NCI-H1417 (cell line): ENCODE data around the gene TCL1A.
"Not testable (repeated sequence)": the region's sequence is repeated elsewhere in the genome, so short reads cannot be mapped to it uniquely, and the experiment has no call there.

Experiments
- DNase-seq, 3 experiments: peaks; one replicate each; lab custom pipeline; 2025; lab: John Stamatoyannopoulos, UW

TCL1A gene

GRCh38 chr14:95677179-95677835, 36.6 kb downstream of the TCL1A start:
- no peak for DNase-seq

DNA sequence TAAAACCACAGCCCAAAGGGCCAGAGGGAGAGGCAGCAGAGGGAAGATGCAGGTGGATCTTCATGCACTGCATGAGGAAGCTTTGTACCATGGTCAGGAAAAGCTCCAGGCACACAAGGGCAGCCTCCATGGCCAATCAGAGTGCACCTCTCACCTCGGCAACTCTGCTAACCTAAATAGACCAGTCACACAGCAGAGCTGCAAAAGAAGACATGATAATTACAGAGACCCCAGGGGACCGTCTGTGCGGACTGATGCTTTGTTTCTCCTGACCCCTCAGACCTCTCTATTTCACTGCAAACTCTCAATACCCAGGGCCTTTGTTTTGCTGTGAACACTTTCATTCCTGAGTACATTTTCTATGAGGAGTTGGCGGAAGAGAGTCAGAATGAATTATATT, 38.4 kb downstream of the TCL1A start:
- DNase-seq, result peak in 2 of 3 experiments; percentile 21 to 65

DNA sequence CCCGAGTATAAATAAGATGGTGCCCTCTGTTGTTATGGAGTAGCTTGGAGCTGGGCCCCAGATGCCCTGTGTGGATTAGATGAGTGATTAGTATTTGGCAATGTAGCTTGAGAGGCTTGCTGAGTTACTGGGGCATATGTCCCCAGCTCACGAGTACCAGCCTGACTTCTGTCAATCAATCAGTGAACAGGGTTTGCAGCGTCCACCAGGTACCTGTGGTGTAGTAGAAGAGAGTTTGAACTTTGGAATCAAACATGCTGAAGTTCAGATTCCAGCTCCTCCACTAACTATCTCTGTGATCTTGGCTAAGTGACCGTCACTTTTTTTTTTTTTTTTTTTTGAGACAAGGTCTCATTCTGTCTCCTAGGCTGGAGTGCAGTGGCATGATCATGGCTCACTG, 39.3 kb downstream of the TCL1A start:
- DNase-seq, result no peak

DNA sequence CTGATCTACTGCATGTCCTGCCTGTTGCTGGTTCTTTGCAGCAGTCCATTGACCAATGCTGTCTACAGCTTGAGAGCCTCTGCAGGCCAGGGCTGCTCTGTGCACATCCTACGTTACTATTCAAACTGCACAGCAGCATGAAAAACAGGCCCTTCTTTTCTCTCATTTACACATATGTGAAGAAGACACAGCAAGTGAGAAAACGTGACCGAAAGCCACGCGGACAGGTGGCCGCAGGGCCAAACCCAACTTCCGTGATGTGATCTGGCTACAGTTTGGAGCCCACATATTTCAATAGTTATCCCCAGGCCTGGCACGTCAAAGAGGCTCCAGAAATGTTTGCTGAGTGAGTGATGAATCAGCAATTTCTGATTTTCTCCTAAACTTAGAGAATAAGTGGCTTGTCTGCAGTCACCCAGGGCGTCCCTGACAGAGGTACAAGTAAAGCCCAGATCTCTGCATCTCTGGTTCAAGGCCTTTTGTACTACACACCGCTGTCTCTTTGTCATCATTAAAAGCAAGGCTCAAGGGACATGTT, 45.6 kb downstream of the TCL1A start:
- DNase-seq, result no peak

DNA sequence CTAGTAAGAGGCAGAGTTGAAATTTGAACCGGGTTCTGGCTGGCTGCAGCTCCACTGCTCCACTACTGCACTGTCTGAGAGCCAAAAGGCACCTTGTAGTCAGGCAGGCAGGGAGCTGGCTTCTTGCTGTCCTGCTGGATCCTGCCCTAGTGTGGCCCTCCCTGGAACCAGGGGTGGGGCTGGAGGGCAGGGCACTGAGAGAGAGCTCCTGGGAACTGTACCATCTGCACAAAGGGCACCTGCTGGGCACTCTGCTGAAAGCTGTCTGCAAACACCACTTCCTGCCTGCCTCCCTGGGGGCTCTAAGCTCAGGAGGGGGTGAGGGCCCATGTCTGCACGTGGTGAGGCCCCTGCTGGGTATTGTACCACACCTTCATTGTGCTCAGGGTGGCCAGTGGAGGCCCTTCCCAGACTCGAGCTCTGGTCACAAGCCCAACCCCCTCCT, 46.7 kb downstream of the TCL1A start:
- DNase-seq, result peak; percentile 14 to 96 (median 91)

DNA sequence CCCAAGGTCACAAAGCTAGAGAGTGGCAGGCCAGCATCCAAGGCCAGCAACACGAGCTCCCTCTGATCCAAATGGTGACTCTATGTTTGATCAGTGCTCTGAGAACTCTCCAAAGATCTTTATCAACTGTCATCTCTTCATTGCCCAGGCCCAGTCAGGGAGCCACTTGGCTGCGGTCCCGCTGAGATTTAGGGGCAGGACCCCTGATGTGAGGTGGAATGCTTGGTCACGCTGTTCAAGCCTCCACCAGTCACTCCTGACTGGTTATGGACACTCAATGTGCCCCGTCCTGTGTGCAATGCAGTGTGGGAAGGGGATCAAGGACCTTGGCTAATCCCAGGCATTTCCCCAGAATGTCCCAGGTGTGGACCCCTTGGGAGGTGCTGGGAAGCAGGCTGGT, 47.5 kb downstream of the TCL1A start:
- DNase-seq, result no peak

DNA sequence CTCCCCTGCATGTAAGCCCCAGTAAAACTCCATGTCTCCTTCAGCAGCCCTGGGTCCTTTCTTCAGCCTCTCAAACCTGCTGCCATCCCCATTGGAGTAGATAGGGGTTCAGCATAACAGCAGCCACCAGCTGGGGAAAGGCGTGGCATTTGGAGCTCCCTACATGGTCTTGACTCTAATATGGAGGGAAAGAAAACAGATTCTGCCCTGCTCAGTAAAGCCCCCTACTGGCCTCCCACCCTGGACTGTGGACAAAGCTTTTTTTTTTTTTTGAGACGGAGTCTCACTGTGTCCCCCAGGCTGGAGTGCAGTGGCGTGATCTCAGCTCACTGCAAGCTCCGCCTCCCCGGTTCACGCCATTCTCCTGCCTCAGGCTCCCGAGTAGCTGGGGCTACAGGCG, 48.4 kb downstream of the TCL1A start:
- DNase-seq, result not testable (repeated sequence)

DNA sequence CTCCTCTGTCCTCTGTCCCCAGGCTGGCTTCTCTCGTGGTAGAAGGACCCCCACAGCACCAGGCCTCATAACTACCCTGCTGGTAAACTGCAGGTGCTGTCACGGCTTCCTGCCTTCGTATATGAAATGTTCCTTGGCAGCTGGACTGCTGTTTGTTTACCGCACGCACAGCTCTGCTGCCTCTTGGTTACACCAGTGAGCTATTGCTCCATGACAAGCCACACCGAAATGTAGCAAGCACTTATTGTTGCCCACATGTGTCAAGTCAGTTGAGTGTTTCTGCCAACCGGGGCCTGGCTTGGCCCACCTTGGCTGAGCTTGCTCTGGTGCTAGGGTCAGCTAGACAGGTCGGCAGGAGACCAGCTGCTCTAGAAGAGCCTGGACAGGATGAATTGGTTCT, 49.4 kb downstream of the TCL1A start:
- peak in 2 of 3 experiments; percentile 46 to 68 for DNase-seq

DNA sequence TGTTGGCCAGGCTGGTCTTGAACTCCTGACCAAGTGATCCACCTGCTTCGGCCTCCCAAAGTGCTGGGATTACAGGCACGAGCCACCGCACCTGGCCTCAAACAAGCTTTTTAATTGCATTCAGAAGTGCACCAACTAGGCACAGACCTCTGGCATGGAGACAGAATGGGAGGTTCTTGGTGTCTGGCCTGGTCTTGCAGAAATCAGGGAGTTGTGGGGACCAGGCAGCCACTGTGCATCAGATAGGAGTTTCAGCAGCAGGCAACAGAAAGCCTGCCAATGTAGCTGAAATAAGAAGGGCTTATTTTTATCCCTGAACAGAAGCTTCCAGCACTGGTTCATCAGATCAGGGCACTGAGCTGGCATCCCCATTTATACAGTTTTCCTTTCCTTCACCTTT, 49.9 kb downstream of the TCL1A start:
- DNase-seq, result no peak

GRCh38 chr14:95663226-95663797, 50.6 kb downstream of the TCL1A start:
- no peak for DNase-seq

GRCh38 chr14:95662376-95663186, 51.3 kb downstream of the TCL1A start:
- peak in 1 of 3 experiments; percentile 25 for DNase-seq

GRCh38 chr14:95660651-95661515, 53.0 kb downstream of the TCL1A start:
- DNase-seq, result no peak

GRCh38 chr14:95659990-95660385, 53.9 kb downstream of the TCL1A start:
- DNase-seq, result no peak
